ENCODE measurements around the gene CNTF.

CNTF gene

GRCh38 chr11:58608331-58608730 is 14.1 kb upstream of the CNTF start:
- no peak for DNase-seq

DNA sequence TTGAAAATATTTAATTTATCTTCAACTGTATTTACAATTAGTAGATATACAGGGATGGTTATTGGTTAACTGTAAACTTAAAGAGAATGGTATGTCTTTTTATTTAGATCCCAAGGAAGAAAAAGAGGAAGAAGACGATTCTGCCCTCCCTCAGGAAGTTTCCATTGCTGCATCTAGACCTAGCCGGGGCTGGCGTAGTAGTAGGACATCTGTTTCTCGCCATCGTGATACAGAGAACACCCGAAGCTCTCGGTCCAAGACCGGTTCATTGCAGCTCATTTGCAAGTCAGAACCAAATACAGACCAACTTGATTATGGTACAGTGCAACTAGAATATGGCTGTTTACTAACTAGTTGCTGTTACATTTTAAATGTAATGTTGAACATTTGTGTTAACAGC is 12.7 kb upstream of the CNTF start:
- DNase-seq = no peak

DNA sequence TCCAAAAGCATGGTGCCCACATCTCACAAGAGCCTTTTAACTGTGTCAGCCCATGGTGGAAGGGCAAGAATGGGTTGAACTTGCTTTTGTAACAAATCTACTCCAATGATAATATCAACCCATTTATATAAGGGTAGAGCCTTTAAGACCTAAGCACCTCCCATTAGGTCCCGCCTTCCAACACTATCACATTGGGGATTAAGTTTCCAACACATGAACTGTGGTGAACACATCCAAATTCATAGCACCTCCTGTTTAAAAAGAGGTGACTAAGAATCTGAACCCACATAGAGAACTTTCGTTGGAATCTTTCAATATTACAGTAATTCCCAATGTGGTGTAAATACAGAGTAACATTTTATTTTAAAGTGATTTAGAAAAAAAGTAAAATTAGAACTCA is 9.2 kb upstream of the CNTF start:
- no peak for DNase-seq

DNA sequence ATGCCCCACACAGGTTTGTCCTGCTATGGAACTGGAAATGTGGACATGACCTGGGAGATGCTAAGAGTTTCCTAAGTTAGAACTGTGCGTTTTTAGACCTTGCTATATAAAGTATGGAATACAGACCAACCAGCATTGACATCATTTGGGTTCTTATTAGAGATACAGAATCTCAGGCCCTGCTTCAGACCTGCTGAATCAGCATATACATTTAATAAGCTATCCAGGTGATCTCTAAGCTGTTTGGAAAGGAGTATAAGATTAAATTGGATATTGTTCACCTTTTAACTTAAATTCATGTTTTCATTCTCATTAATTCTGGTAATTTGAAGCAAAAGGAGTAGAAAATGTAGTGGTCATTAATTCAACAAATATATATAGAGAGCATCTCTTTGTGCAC is 6.9 kb upstream of the CNTF start:
- DNase-seq = no peak

GRCh38 chr11:58616594-58616993 is 5.9 kb upstream of the CNTF start:
- DNase-seq = no peak

GRCh38 chr11:58617976-58618557 is 4.4 kb upstream of the CNTF start:
- DNase-seq = no peak

DNA sequence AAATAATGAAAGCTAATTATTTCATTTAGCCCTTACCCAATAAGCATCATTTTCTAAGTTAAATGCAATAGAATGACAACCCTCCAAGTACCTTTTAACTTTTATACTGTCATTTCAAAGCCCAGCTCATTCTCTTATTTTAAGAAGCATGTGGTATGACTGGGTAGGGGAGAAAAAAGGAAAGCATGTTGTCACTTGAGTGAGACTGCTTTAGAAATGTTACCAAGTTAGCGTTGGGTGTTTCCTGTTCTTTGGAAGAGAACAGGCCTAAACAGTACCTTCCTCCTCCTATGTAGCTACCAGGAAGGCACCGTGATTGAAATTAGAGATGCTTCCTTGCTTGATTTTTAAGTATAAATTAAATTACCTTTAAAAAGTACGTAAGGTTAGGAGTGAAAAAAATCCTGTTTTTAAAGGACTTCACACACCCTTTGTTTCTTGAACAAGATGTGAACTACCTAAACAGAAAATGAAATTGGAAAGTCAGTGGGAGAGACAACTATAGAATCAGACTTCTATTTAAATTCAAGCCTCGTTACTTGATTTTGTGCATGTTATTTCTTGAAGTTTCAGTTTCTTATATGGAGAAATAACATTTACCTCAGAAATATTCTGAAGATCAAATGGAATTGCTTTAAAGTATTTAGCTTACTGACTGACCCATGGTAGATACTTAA is 741 bp upstream of the CNTF start:
- no peak for DNase-seq

GRCh38 chr11:58625086-58625485 is 2.6 kb downstream of the CNTF start:
- no peak for DNase-seq

DNA sequence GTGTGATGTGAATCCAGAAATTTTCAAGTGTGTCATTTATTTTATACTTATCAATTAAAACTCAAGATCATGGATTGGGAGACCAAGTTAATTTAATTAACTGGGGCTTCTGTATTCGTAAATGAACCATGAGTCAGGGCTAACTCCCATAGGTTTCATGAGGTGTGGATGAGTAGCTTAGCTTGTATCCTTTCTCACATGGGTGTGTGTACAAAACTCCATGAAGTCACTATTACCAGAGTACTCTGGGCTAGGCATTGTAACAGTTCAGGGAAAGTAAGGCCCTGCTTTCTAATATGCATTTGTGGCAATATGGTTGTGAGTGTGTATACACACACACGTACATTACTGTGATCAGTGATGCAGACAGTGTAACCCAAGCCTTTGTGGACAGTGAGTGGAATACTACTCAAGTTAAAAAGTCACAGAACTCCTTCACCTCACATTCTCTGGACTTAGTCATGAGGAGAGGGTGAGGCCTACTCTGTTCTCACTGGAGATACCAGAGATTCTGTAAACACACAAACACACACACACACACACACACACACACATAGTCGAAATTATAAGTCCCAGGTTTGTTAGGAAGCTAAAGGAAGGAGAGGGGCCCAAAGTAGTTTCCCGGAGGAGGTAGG is 3.5 kb downstream of the CNTF start:
- DNase-seq = no peak

DNA sequence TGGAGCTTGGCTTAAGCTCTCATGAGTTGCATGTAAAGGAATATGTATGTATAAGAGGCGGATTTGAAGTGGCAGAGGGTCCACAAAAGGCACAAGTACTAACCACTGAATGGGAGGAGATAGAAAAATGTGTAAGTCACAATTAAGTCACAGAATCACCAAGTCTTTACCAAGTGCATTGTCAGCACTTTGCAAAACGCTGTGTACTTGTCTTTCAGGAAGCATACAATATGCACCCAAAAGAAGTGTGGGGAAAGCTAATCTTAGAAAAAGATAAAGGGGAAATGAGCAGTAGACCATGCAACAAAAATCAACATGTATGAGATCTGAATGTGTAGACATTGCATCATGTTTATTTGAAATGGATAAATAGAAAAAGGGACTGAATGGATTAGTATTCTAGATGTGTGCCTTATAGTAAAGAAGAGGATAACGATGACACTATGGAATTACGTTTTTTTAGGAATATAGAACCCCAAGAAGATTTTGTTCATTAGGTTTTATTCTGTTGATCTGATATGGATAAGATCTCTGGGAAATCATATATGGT is 4.5 kb downstream of the CNTF start:
- no peak for DNase-seq

DNA sequence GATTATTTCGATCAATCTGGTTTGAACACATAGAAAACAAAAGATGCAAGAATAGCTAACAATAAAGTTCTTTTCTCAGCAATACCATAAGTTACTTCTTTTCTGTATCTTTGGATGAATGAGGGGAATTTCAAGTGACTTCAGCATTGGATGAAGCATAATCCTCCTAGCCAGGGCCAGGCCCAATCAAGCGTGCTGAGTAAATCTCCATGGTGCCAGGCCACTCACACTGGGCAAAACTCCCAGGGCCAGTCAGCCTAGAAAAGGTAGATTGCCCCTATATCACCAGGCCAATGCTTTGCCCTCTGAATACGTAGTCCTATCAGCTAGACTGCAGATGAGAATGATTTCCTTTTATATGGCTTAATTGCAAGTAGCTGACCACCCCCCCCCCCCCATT is 6.0 kb downstream of the CNTF start:
- DNase-seq = no peak

GRCh38 chr11:58629857-58630256 is 7.4 kb downstream of the CNTF start:
- no peak for DNase-seq

DNA sequence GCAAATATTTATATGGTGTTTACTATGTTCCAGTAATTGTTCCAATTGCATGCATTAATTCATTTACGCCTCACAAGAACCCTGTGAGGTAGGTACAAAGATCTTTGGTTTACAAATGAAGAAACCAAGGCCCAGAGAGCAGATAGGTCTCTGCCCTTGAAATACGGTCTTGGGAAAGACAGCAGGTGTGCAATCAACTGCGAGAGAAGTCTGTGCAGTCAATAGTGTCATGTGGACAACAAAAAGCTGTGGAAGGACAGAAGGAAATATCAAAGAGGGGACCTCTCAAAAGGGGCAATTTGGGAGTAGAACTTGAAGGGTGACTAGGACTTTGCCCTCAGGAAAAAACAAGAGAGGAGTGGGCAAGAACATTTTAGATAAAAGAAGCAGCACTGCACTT is 8.9 kb downstream of the CNTF start:
- no peak for DNase-seq

- DNase-seq = no peak
Measured at GRCh38 chr11:58632510-58632909, 10.0 kb downstream of the CNTF start.

GRCh38 chr11:58636587-58636986 is 14.1 kb downstream of the CNTF start:
- DNase-seq = no peak

GRCh38 chr11:58637371-58637770 is 14.9 kb downstream of the CNTF start:
- no peak for DNase-seq

DNA sequence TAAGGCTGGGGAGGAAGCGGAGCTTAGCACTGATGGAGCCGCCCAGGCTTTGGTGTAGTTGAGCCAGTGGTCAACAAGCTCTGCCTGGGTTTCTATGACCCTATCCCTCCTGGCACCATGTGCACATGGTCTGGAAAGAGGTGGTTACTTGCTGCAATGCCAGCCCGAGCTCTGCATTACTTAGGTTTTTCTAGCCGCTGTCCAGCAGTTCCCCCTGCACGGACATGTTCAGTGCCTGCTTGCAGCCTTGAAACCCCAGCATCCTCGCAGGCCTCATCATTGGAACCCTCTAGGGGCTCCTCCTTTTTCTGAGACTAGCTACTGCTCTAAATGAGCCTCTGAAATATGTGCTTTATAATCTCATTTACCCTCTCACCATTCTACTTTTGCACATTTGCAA is 16.6 kb downstream of the CNTF start:
- DNase-seq = no peak

DNA sequence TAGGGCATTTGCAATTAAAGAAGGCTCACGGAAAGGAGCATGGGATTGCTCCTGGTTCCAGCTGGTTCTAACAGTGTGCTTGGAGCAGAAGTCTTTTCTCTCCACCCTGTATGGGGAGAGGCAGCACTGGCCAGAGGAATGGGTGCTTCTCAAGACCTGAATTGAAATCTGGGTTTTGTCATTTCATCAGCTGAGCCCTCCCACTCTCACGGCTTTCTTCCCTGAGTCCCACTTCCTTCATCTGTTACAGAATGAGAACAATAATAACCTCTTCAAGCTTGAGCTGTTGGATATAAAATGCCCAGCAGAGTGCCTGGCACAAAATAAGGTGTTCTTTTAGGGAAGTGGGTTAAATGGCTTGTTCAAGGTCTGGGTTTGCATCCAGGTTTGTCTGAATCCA is 17.2 kb downstream of the CNTF start:
- DNase-seq = no peak

- no peak for DNase-seq
Measured at GRCh38 chr11:58640386-58641023, 18.0 kb downstream of the CNTF start.

DNA sequence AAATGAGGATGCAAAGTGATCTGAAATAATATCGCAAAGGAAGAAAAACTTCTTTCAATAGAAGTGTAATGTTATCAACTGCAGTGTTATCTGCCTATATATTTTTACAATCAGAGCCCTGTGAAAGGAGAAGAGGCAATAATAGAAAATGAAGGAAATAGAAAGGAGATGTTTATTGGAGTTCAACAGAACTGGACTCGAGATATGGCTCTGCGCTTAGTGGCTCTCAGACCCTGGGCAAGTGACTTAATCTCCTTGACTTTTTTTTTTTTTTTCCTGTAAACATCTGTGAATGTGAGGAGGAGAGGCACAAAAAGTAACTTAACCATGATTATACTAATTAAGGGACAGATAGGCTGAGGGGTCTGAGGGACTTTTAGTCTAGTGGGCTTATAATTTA is 18.9 kb downstream of the CNTF start:
- DNase-seq = no peak

DNA sequence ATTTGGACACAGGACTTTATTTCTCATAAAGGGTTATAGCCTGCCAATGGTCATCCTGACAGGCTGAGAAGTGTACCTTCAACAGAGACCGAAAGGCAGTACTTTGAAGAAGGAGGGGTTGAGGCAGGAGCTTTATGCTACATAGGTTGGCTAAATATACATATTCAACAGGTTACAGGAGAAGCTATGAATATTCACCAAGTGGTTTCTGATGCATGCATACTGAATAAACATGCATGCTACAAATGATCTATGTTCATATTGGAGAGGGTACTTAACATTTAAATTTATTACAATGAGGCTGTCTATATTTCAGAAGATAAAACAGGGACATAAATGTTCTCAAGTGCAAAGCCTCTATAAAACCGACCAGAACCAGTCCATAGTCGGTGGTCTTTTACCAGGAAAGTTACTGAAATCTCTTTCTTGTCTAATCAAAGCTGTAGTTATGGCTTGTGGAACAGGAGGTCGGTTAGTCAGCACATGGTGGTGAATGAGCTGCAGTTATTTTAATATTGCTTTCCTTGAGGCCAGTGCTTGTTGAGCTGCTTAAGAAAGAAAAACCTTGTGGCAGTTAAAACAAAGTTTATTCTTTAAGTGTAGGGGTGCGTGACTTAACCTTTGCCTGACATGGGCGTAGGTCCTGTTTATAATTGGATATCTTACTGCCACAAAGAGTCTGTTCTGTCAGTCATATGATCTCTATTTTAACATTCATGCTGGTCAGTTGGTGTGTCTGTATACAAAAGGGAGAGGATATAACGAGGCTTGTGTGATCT is 19.5 kb downstream of the CNTF start:
- DNase-seq = no peak

DNA sequence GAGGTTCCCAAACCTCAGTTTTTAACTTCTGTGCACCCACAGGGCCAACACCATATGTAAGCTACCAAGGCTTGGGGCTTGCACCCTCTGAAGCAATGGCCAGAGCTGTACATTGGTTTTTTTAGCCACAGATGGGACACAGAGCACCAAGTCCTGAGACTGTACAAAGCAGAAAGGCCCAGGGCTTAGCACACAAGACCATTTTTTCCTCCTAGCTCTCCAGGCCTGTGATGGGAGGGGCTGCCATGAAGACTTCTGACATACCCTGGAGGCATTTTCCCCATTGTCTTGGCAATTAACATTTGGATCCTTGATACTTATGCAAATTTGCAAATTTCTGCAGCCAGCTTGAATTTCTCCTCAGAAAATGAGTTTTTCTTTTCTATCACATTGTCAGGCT is 23.4 kb downstream of the CNTF start:
- no peak for DNase-seq

DNA sequence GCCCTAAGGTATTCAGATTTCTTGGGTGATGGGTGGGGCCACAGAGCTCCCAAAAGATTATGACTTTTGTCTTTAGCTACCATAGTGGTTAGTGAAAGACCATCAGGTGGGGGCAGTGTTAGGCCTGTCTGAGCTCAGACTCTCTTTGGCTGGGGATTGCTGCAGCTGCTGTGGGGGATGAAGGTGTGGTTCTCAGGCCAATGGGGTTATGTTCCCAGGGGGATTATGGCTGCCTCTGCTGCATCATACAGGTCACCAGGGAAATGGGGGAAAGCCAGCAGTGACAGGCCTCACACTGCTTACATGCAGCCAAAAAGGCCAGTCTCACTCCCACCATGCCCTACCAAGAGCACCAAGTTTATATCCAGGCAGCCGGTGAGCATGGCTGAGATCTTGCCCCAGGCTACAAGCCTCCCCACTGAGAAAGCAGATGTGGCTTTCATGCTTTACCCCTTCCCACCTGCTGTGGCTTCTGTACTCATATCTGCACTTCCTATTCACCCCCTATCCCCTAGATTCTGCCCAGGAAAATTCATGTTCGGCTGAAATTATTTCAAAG is 24.8 kb downstream of the CNTF start:
- no peak for DNase-seq

All from cerebellar nuclear complex (tissue), 1 donor.